ENCODE data around the gene FAM50B.

The FAM50B gene, protein sequence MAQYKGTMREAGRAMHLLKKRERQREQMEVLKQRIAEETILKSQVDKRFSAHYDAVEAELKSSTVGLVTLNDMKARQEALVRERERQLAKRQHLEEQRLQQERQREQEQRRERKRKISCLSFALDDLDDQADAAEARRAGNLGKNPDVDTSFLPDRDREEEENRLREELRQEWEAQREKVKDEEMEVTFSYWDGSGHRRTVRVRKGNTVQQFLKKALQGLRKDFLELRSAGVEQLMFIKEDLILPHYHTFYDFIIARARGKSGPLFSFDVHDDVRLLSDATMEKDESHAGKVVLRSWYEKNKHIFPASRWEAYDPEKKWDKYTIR

DNA sequence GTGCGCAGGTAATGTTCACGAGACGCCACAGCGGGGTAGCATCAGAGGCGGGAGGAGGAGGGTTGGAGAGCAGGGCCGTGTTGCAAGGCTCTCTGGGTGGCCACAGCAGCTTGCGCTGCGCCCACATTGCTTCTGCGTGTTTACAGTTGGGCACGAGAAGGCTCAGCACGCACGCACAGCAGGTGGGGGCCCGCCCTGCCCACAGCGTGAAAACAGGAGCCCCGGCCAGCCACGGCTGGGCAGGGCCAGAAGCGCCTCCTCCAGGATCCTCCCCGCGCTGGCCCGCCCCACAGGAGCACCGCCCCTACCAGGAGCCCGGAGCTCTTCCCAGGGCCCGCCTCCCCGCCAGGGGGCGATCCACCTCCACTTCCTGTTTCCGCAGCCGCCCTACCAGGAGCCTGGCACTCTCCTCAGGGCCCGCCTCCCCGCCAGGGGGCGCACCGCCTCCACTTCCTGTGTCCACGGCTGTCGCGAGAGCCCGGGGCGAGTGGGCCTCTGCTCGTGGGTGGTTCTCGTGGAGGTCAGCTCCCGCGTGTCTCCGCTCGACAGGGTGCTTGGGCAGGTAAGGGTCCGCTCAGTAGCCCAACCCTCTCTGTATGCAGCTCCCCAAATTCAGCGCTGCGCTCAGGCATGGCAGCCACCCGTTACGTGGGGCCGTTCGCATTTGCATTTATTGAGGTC lies at the start of gene FAM50B:
FAM50B (plus strand) TSS at position 449 of the 681 bp plus-strand sequence. CDS start 439 bp downstream, outside the sequence.
- DNase-seq (ENCODE audit: low spot score), result peak; percentile 96

DNA sequence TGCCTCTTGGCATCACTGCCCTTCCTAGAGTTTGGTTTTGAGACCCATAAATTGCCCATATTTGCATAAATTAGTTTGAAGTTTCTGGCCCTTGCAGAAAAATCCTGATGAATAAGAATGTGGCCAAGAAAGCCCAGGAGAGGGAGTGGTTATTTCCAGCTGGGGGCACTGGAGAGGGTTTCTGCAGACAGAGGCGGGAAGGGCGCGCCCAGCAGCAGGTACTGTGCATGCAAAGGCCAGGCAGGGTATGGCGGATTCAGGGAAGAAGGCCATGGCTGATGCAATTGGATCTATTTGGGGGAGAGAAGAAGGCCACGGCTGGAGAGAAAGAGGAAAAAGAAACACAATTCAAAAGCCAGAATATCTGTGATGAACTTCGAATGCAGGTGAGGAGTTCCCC lies 49.5 kb upstream of the FAM50B start:
- no peak for DNase-seq (ENCODE audit: low spot score)

DNA sequence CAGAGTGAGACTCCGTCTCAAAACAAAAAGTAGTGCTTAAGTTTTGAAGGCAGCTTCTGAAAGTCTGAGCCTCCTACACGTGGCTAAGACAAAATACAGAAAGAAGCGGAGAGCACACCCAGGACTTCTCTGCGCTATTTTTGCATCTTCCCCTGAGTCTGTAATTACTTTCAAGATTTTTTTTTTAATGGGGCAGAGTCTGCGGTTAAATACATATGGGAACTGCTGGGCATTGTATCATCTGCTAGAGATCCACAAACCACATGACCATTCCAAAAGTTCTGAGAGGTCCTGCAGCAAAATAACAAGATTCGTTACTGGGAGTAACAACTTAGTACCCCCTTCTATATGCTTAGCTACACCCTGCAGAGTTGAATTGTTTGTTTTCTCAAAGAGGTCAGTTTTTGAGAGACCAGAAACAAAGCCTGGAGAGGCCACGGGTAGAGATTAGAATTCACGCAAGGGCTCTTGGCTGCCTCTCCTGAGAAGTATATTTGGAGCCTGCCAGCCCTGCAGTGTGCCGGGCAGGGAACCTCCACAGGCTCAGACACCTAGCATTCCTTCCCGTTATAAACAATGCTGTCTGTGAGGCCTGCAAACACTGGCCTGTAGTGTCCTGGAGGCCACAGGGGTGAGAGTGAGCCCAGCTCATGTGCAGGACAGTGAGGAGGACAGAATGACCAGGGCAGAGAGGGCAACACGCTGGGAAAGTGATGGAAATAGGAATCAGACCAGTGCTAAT lies 48.2 kb upstream of the FAM50B start:
- no peak for DNase-seq (ENCODE audit: low spot score)

DNA sequence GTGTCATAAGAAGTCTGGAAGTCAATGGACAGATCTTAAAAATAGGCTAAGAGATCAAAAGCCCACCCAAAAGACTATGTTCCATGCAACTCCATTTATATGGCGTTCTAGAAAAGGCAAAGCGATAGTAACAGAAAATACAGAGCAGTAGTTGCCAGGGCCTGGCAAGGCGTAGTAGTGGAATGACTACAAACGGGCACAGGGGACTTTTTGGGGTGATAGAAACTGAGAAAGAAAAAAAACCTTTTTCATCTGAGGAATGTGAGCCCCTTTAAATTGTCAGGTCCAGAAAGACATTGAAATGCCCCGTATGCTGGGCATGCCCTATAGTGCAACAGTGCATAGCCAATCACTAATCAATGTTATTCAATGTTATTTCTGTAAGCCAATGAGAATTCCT lies 47.2 kb upstream of the FAM50B start:
- no peak for DNase-seq (ENCODE audit: low spot score)

DNA sequence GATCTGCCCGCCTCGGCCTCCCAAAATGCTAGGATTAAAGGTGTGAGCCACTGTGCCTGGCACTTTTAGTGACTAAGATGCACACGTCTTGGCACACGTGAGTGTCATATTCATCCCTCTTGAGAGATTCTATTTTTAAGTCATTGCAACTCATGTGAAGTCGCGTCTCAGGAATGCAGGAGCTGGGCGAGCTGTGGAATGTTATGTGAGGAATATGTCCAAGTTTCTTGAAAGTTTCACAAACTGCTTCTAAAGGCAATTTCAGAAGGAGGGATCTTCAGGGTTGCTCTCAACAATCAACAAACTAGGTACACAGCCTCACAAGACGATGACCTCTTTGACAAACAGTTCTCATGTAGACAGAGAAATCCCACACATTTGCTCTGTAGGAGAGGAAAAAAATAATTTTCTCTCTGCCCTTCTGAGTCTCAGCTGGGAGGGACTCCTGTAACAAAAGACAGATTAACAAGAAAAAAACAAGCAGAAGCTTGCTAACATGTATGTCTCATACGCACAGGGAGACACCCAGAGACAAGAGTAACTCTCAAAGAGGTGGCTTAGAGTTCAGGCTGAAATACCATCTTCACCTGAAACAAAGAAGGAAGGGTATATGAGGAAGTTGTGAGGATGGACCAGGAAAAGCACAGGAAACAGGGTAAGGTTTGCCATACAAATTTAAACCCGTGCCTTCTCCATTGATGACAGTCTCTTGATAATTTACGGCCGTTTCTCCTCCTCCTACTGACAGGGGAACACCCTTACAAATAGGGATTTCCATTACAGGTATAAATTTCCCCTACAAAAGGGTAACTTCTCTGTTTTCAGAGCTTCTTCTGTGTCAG lies 45.3 kb upstream of the FAM50B start:
- no peak for DNase-seq (ENCODE audit: low spot score)

DNA sequence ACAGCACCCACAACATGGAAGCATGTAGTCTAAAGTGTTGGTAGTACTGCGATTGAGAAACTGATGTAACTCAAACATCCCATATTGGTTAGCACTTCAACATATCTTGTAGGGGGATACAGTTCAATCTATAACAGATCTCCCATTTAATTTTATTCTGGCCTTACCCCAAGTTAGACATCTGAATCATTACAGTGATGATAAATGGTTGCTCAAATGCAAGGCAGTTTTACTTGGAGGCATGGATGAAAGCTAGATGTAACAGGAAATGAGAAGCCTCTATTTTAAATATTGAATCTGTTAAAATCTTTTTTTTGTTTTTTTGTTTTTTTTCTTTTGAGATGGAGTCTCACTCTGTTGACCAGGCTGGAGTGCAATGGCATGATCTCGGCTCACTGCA lies 44.2 kb upstream of the FAM50B start:
- no peak for DNase-seq (ENCODE audit: low spot score)

DNA sequence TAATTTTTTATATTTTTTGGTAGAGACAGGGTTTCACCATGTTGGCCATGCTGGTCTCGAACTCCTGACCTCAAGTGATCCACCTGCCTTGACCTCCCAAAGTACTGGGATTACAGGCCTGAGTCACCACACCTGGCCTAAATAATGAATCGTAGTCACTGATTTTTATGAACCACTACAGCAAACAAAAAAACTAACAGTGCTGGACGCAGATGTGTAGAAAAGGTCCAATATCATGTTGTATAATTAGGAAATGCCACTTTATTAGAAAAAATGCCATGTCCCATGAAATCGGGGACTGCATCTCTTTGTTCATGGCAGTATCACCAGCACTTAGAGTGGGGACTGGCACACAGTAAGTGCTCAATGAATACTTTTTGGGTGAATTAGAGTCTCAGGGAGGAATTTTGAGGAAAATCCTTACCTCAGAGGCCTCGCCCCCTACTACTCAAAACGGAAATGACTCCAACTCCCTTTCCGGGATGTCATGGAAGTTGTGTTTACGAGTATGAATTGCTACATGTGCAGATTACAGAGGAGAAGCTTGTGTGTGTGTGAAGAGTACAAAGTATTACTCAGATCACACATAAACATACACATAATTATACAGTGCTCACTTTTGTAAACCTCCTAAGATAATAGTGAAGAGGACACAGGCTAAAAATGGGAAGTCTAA lies 43.6 kb upstream of the FAM50B start:
- no peak for DNase-seq (ENCODE audit: low spot score)

DNA sequence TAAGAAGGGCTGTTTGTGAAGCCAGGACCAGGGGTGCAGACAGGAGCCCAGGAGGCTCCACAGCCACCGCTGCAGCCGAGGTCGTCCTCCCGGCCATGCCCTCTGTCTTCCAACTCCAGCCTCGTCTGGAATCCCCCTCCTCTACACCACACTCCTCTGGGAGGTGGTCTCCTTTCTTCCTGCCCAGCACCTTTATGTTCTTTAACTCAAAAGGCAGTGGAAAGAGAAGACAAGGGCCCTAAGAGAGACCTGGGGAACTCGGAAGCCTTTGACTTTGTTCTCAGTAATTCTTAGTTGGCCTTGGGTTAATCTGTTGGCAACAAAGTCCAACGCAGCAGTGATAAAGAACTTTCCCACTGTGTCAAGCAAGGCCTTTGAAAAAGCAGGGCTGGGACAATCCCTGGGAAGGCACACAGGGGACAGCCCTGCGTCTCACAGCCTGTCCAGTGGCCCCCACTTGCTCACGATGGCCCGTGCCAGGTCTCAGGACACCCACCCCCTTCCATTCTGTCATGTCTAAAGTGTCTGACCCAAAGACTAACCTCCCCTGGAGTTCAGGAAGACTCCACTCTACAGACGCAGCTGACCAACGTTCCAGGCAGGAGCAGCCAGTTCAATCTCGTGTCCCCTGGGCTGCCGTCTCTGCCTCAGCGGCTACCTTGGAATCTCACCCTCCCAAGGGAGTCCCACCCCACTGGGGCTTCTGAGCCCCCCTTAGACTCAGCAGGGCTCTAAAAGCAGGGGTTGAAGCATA lies 42.8 kb upstream of the FAM50B start:
- no peak for DNase-seq (ENCODE audit: low spot score)

DNA sequence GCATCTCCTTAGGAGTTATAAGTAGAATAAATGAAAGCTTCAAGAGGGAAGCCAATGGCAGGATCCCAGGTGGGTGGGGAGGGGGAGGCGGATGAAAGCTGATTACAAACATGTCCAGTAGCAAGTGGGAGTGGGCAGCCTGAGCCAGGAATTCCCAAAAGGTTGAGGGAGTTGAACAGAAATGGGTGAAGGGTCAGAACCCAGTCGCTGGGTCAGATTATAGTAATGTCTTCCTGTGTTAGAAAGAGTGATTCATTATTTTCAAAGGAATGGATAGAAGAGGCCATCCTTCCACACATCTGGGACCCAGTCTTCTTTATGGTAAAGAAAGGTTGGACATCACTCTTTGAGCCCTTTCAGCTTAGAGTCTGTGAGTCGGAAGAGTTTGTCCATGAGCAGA lies 41.0 kb upstream of the FAM50B start:
- DNase-seq (ENCODE audit: low spot score), result no peak

DNA sequence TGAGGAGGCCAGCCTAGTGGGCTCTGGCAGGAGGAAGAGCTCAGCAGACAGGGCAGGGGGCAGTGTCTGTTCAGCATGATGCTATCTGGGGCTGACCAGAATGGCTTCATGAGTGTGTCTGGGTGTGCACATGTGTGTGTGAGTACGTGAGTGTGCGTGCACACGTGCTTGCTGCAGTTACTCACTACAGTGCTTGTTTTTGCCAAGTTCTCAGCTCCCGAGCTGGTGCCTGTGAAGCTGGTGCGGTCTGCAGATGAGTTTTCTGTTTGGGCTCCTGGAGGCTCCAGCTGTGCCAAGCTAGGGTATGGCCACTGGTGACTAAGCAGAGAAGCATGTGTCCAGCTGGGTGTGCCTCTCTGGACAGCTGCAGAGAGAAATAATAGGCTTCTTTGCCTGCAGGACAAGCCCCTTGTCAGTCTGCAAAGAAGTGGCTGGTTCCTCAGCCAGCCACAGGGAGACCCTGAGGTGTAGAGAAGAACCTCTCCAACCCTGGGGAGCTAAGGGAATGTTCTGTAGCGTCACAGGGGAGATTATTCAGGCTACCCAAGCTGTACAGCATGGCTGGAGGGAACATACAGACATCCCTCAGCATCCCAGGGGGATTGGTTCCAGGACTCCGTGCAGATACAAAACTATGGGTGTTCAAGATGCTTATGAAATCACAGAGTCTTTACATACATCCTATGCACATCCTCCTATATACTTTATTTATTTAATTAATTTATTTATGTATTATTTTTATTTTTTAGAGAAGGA lies 40.2 kb upstream of the FAM50B start:
- no peak for DNase-seq (ENCODE audit: low spot score)

DNA sequence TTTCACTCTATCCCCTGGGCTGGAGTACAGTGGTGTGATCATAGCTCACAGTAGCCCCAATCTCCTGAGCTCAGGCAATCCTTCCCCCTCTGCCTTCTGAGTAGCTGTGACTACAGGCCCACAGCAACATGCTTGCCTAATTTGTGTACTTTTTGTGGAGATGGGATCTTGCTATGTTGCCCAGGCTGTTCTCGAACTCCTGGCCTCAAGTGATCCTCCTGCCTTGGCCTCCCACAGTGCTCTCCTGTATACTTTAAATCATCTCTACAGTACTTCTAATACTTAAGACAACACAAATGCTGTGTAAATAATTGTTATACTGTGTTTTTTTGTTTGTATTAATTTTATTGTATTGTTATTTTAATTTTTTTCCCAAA lies 39.7 kb upstream of the FAM50B start:
- DNase-seq (ENCODE audit: low spot score), result no peak

DNA sequence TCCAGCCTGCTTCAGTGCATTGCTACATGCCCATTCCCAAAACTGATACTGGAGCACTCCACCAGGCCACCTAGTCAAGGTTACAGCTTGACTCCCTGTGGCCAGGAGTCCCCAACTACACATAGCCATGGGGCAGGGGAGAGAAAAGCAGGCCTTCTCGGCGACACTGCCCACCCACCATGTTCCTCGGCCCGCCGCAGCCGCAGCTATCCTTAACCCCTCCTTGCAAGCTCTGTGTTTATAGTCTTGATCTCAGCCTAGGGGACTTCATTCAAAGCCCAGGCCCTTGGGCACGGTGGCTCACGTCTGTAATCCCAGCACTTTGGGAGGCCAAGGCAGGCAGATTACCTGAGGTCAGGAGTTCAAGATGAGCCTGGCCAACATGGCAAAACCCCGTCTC lies 39.2 kb upstream of the FAM50B start:
- DNase-seq (ENCODE audit: low spot score), result no peak

DNA sequence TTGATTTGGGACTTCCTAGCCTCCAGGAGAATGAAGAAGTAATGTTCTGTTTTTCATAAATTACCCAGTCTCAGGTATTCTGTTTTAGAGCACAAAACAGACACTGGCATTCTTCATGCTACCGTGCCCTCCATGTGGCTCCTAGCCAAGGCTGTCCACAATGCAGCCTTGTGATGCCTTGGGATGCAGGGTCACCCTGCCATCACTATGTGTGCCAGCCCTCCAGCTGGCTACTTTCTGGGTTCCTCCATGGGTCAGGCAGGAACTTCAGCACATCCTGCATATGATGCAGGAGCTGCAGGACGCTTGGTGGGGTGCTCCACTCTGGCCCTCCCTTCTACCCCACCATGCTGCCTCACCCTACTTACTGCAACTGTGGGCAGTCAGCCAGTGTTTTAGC lies 38.0 kb upstream of the FAM50B start:
- no peak for DNase-seq (ENCODE audit: low spot score)

DNA sequence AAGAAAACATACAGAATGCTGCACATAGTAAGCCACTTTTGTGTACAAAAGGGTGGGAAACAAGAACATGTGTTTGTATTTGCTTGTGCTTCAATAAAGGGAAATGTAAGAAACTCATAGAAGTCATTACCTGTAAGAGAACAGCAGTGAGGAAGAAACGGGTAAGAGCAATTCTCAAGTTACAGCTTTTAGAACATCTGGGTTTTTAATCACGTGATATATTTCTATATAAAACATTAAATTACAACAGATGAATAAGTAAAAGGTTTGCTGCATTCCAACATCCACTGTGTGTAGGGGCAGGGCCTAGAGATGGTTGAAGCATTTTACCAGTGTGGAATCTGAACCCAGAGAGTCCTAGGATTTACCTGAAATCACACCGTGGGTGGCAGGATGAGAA lies 36.6 kb upstream of the FAM50B start:
- no peak for DNase-seq (ENCODE audit: low spot score)

DNA sequence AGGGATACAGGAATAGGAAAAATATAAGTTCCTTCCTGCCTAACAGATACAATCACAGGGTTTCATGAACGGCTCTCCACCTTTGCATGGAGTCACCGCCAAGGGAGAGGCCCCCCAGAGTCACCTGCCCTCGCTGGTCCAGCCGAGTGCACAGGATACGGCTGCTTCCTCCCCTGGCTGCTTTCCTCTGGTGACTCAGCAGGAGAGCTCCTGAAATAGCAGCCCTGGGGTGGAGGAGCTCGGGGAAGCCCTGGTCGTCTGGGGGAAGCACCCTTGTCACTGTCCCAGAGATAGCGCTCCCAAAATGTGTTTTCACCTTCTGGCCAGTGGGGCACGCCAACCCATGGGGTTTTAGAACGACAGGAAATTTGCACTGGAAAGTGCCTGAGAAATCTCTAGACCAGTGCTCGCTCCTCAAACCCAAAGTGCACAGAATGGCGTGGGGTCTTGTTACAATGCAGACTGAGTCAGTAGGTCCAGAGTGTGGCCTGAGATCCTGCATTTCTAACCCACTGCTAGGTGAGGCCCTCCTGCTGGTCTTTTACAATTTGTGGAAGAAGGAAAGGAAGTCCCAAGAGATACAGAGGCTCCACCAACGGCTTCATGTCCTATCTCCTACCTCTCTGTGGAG lies 35.9 kb upstream of the FAM50B start:
- DNase-seq (ENCODE audit: low spot score), result no peak

DNA sequence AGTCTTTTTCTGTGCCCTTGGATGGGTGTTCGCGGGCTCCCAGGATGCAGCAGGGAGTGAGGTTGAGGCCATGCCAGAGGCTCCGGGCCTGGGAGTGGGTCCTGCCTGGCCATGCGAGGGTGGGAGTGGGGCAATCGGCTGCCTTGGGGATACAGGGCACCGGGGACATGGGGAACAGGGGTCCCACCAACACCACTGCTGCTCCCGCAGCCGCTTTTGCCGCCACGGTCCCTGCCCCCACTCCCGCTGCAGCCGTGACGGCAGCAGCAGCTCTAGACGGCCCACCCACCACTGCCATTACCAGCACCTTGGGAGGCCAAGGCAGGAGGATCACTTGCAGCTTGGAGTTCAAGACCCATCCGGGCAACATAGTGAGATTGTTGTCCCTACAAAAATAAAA lies 35.3 kb upstream of the FAM50B start:
- no peak for DNase-seq (ENCODE audit: low spot score)

DNA sequence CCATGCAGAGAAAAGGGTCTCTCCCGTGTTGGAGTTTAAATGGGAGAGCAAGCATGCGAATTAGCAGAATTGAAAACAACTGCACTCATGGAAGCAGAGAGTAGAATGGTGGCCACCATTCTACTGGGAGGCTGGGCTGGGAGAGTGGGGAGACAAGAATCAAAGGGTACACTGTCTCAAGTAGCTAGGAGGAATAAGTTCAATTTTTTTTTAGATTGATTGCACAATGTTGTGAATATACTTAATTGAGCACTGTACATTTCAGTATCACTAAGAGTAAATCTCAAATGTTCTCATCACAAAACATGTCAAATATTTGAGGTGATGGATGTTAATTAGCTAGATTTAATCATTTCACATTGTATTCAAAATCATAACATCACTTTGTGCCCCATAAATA lies 34.6 kb upstream of the FAM50B start:
- no peak for DNase-seq (ENCODE audit: low spot score)

DNA sequence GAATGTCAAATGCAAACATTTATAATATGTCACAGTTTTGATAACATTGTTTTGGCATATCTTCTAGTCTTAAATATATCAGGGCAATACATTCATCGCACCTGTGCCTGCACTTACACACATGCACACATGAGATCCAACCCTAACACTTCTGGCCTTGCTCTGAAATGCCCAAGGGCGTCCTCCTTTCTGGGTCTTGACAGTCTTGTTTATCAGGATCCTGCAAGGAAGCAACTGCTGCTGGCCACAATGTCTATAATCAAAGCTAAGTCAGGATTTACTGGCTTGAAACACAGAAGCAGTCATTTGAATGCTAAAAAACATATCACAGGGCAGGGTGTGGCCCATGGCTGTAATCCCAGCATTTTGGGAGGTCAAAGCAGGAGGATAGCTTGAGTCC lies 32.9 kb upstream of the FAM50B start:
- no peak for DNase-seq (ENCODE audit: low spot score)

DNA sequence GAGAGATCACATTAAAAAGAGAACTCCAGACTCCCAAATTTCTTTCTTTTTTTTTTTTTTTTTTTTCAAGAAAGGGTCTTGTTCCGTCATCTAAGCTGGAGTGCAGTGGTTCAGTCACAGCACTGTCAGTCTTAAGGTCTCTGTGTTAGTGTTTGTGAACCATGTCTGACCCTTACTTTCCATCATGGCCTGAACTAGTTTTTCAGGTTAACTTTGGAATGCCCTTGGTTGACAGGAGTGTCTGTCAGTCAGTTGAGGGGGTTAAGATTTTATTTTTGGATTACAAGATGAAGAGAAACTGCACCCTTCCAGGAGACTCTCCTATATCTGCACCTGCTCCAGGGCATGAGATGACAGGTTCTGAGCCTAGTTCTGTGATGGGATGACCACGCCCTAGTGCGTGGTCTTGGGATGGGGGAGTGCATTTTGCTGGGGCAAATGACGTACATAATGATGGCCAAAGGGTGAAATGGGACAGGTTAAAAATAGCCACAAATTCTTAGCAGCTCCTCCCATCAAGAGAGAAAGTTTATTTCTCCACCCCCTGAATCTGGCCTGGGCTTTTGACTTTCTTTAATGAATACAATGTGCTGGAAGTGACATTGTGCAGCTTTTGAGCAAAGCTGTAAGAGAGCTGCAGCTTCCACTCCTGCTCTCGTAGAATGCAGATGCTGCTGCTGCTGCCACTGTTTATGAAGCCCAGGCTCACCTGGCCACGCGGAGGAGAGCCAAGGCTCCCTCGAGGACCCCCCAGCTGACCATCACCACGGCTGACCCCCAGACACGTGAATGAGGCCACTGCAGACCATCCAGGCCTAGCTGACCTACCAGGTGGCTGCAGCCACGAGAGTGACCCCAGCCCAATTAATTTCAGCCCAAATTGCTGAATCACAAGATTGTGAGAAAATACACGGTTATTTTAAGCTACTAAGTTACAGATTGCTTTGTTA lies 29.7 kb upstream of the FAM50B start:
- DNase-seq (ENCODE audit: low spot score), result no peak

All from hematopoietic multipotent progenitor cell treated with erythropoietin and hydrocortisone succinate and interleukin-3 and kit ligand, for 17 days (in vitro differentiated cells).